Adrenal gland (tissue), 5 donors: Measurements from ENCODE around the gene LIMK2.

Experiments
- CTCF ChIP-seq, 6 experiments: fragments of 450-650 bp in 4 of 6; fragments of 200-600 bp in 2 of 6; sonication (generic) in 1 of 6; IDR thresholded peaks; 1 replicate in 5 of 6; 2 replicates in 1 of 6; pipeline versions ENCODE4 v1.5.1 to v1.8.0; 2016 to 2021; ENCODE audit warnings: antibody characterized with exemption in 6 of 6, mild to moderate bottlenecking in 2 of 6, moderate library complexity in 1 of 6
- POLR2A ChIP-seq, 2 donors: fragments of 450-650 bp; IDR thresholded peaks; one replicate each; pipeline ENCODE4 v1.6.1; 2017; ENCODE audit warnings: antibody characterized with exemption in 2 of 2, mild to moderate bottlenecking in 2 of 2, moderate library complexity in 1 of 2
- donor health status: DM: no; HTN: no; CAD: no.

- TF ChIP-seq POLR2A (IDR thresholded peaks at IDR 0.05): no peak
- no peak for TF ChIP-seq CTCF (IDR thresholded peaks at IDR 0.05)
These were observed 27.8 kb downstream of the LIMK2 start for GRCh38 chr22:31239771-31240370.
